HepG2 (cell line): ENCODE measurements around the gene ZNF530. TPM values are rescaled to one million over a fixed set of nuclear protein-coding genes. Genes with fewer than 3 reads are reported as not detected.
A peak's percentile ranks its signal among the peaks of the same experiment; 100 is the strongest.

Experiments
- ARHGAP35 ChIP-seq: sonication (generic); formaldehyde crosslinking; IDR thresholded peaks from 2 replicates; pipeline ENCODE4 v1.9.0; 2022; ENCODE audit warnings: mild to moderate bottlenecking, inconsistent platforms, moderate library complexity, missing genetic modification reagents, borderline replicate concordance
- ARNT2 ChIP-seq: sonication (generic); formaldehyde crosslinking; IDR thresholded peaks from 2 replicates; pipeline ENCODE4 v1.8.0; 2022; ENCODE audit warnings: mild to moderate bottlenecking, low read depth, missing genetic modification reagents, moderate library complexity
- CEBPZ ChIP-seq: IDR thresholded peaks from 2 replicates; pipeline ENCODE4 v1.6.1; 2012; ENCODE audit warnings: low read length, improper control_type of control experiment
- CENPT ChIP-seq: sonication (generic); formaldehyde crosslinking; IDR thresholded peaks from 2 replicates; pipeline ENCODE4 v1.8.0; 2022; ENCODE audit warnings: low read depth, mild to moderate bottlenecking, moderate library complexity, missing genetic modification reagents
- CREB1 ChIP-seq, 2 experiments: fragments of 450-650 bp in 1 of 2; IDR thresholded peaks; 2 replicates each; pipeline ENCODE4 v1.6.1; 2016 to 2017; ENCODE audit warnings: control low read depth in 1 of 2, mild to moderate bottlenecking in 1 of 2, missing compliant biosample characterization in 1 of 2, missing genetic modification characterization in 1 of 2
- EEA1 ChIP-seq: sonication (generic); formaldehyde crosslinking; IDR thresholded peaks from 2 replicates; pipeline ENCODE4 v1.5.1; 2020; ENCODE audit warnings: mild to moderate bottlenecking, missing genetic modification reagents, borderline replicate concordance
- FOXM1 ChIP-seq: sonication (generic); formaldehyde crosslinking; IDR thresholded peaks from 2 replicates; pipeline ENCODE4 v1.5.0; 2020; ENCODE audit warnings: missing genetic modification reagents
- GTF2F1 ChIP-seq: fragments of 150-350 bp; IDR thresholded peaks from 2 replicates; pipeline ENCODE4 v1.6.1; 2014; ENCODE audit warnings: low read length
- HDAC2 ChIP-seq: sonication (generic); formaldehyde crosslinking; IDR thresholded peaks from 2 replicates; pipeline ENCODE4 v1.4.0; 2020; ENCODE audit warnings: missing genetic modification reagents
- HOXD1 ChIP-seq: sonication (generic); formaldehyde crosslinking; IDR thresholded peaks from 2 replicates; pipeline ENCODE4 v1.5.0; 2020; ENCODE audit warnings: missing genetic modification reagents
- KLF9 ChIP-seq: IDR thresholded peaks from 2 replicates; pipeline ENCODE4 v1.6.1; 2016; ENCODE audit warnings: low read depth
- MED1 ChIP-seq: sonication (generic); formaldehyde crosslinking; IDR thresholded peaks from 2 replicates; pipeline ENCODE4 v1.4.0; 2020; ENCODE audit warnings: missing genetic modification reagents
- NFYC ChIP-seq: IDR thresholded peaks from 2 replicates; pipeline ENCODE4 v1.6.1; 2016; ENCODE audit warnings: missing genetic modification reagents, missing compliant biosample characterization
- POLR2A ChIP-seq, 2 experiments: IDR thresholded peaks; 2 replicates each; pipeline ENCODE4 v1.6.1; 2011; ENCODE audit warnings: low read depth in 2 of 2, low read length in 2 of 2, mild to moderate bottlenecking in 1 of 2, moderate library complexity in 1 of 2; ENCODE audit not compliant: insufficient read depth in 1 of 2
- POLR2AphosphoS2 ChIP-seq: IDR thresholded peaks from 2 replicates; pipeline ENCODE4 v1.6.1; 2011; ENCODE audit warnings: low read depth, low read length, improper control_type of control experiment
- RBM22 ChIP-seq: fragments of 200-400 bp; formaldehyde crosslinking; optimal IDR thresholded peaks from 2 replicates; pipeline ENCODE3; 2017; ENCODE audit warnings: mild to moderate bottlenecking, low read length, moderate library complexity
- SMAD9 ChIP-seq: sonication (generic); formaldehyde crosslinking; IDR thresholded peaks from 2 replicates; pipeline ENCODE4 v1.5.1; 2020; ENCODE audit warnings: mild to moderate bottlenecking, missing genetic modification reagents
- SOX13 ChIP-seq, 3 experiments: fragments of 450-650 bp in 1 of 3; sonication (generic) in 1 of 3; formaldehyde crosslinking in 1 of 3; IDR thresholded peaks in 2 of 3; conservative IDR thresholded peaks in 1 of 3; 2 replicates each; pipeline versions ENCODE4 v1.5.0 to v1.6.1; 2016 to 2020; ENCODE audit warnings: antibody characterized with exemption in 1 of 3, mild to moderate bottlenecking in 1 of 3, missing compliant biosample characterization in 1 of 3, missing genetic modification reagents in 1 of 3, moderate library complexity in 1 of 3
- TAF15 ChIP-seq: fragments of 200-400 bp; formaldehyde crosslinking; IDR thresholded peaks from one replicate; pipeline ENCODE4 v1.6.1; 2018; ENCODE audit warnings: mild to moderate bottlenecking, low read depth, low read length; ENCODE audit not compliant: poor library complexity, severe bottlenecking
- ZBTB43 ChIP-seq: sonication (generic); formaldehyde crosslinking; conservative IDR thresholded peaks from 2 replicates; pipeline ENCODE4 v1.4.0; 2020; ENCODE audit warnings: missing genetic modification reagents
- ZNF124 ChIP-seq: sonication (generic); formaldehyde crosslinking; IDR thresholded peaks from 2 replicates; pipeline ENCODE4 v1.4.0; 2020; ENCODE audit warnings: missing genetic modification reagents
- ZNF205 ChIP-seq: IDR thresholded peaks from 2 replicates; pipeline ENCODE4 v1.6.1; 2018; ENCODE audit warnings: missing biosample characterization, missing genetic modification reagents
- ZNF326 ChIP-seq: sonication (generic); formaldehyde crosslinking; IDR thresholded peaks from 2 replicates; pipeline ENCODE4 v1.4.0; 2020; ENCODE audit warnings: missing genetic modification reagents, borderline replicate concordance
- ZNF704 ChIP-seq: sonication (generic); formaldehyde crosslinking; IDR thresholded peaks from 2 replicates; pipeline ENCODE4 v1.8.1; 2023; ENCODE audit warnings: mild to moderate bottlenecking, inconsistent platforms, moderate library complexity, missing genetic modification reagents, borderline replicate concordance
- ZNF773 ChIP-seq: sonication (generic); formaldehyde crosslinking; IDR thresholded peaks from 2 replicates; pipeline ENCODE4 v1.4.0; 2020; ENCODE audit warnings: missing genetic modification reagents, borderline replicate concordance
- ZSCAN29 ChIP-seq: sonication (generic); formaldehyde crosslinking; conservative IDR thresholded peaks from 2 replicates; pipeline ENCODE4 v1.4.0; 2020; ENCODE audit warnings: mild to moderate bottlenecking, missing genetic modification reagents
- polyA plus RNA-seq, 8 experiments: library from polyadenylated mRNA; depleted of rRNA in 3 of 8; stranded (reverse) in 7 of 8; unstranded in 1 of 8; fragments of >200 nt; fragmentation: Illumina TruSeq in 4 of 8; extraction: Trizol in 4 of 8; gene quantifications; 2 replicates each; pipeline versions ENCODE4 v1.2.1 to v1.2.3, GENCODE V29; 2011 to 2016; ENCODE audit warnings: low read depth in 4 of 8, missing spikeins in 1 of 8, mixed read lengths in 1 of 8; ENCODE audit not compliant: insufficient read depth in 1 of 8
- total RNA-seq, 5 experiments: library from RNA; depleted of rRNA; stranded (reverse); fragments of >200 nt; fragmentation: Illumina TruSeq; extraction: Trizol; gene quantifications; 2 replicates each; pipeline ENCODE4 v1.2.3, GENCODE V29; 2016; ENCODE audit warnings: low read depth in 1 of 5

Gene ZNF530
- total and polyA plus RNA-seq, 2 of the 13 experiments (the other 11 are each of a cell fraction or from before 2014, with no cell fraction given) = 1.1 to 7.8 TPM

- no peak for TF ChIP-seq RBM22
- no peak for TF ChIP-seq ZSCAN29
- TF ChIP-seq GTF2F1 = no peak; the same call in 1 of the 2 replicates
- no peak for TF ChIP-seq MED1
- no peak for TF ChIP-seq HOXD1 (CRISPR knock-in tag)
- TF ChIP-seq ZNF124 (CRISPR knock-in tag) = no peak
- TF ChIP-seq ARNT2 (CRISPR knock-in tag) = peak; percentile 66; the same call in 1 of the 2 replicates
- no peak for TF ChIP-seq CREB1 (IDR thresholded peaks at IDR 0.05)
- peak; percentile 82 for TF ChIP-seq CREB1 (CRISPR knock-in tag; IDR thresholded peaks at IDR 0.05)
- no peak for TF ChIP-seq KLF9 (CRISPR knock-in tag)
- TF ChIP-seq ZNF773 (CRISPR knock-in tag) = no peak
- no peak for TF ChIP-seq ARHGAP35 (CRISPR knock-in tag)
- TF ChIP-seq HDAC2 (CRISPR knock-in tag) = peak; percentile 83
- no peak for TF ChIP-seq CEBPZ
- no peak for TF ChIP-seq SOX13 (IDR thresholded peaks at IDR 0.05)
- no peak for TF ChIP-seq SOX13 (CRISPR knock-in tag; conservative IDR thresholded peaks at IDR 0.05 in 1 of 2, IDR thresholded peaks at IDR 0.05 in 1 of 2)
- no peak for TF ChIP-seq TAF15
- no peak for TF ChIP-seq ZNF704 (CRISPR knock-in tag)
- TF ChIP-seq POLR2A (IDR thresholded peaks at IDR 0.05; ENCODE audit: insufficient read depth in 1 of 2, low read depth in 2 of 2, low read length in 2 of 2) = peak in 1 of 2 experiments; percentile 44; a peak in 1 of 4 replicates
- TF ChIP-seq FOXM1 = no peak
- no peak for TF ChIP-seq ZBTB43 (CRISPR knock-in tag)
- TF ChIP-seq ZNF326 = no peak
- no peak for TF ChIP-seq ZNF205 (CRISPR knock-in tag)
- peak; percentile 63; the same call in 1 of the 2 replicates for TF ChIP-seq EEA1 (CRISPR knock-in tag)
- peak; percentile 78; the same call in 1 of the 2 replicates for TF ChIP-seq CENPT (CRISPR knock-in tag)
- TF ChIP-seq NFYC = peak; percentile 88
- TF ChIP-seq POLR2AphosphoS2 = no peak
- TF ChIP-seq SMAD9 (CRISPR knock-in tag) = no peak
These were observed at the start of gene ZNF530 (continued) for GRCh38 chr19:57599761-57600383.
